HepG2 (cell line): Measurements from ENCODE around the gene PAX7. TPM values are rescaled to one million over a fixed set of nuclear protein-coding genes. Genes with fewer than 3 reads are reported as not detected.

Experiments used
- ATAC-seq: fragments of 200-7000 bp; cut with Tn5 transposase; 3 replicates; pipeline ENCODE4 v1.9.1; 2020; ENCODE audit warnings: mild to moderate bottlenecking, moderate library complexity
- BruUV-seq: library from RNA; stranded (reverse); fragments of 400-500 nt; replicated peaks from 2 replicates; lab custom pipeline; 2021; lab: Mats Ljungman, UMichigan
- CTCF ChIA-PET: fragments of 300-600 bp; formaldehyde crosslinking; extraction: SDS; loops from one replicate; lab custom pipeline; 2021; ENCODE audit warnings: low total read pairs, inconsistent platforms, low intra/inter-chr PET ratio; lab: Yijun Ruan, JAX
- POLR2A ChIA-PET: fragments of 350-600 bp; sonication (Branson Sonifier 250); formaldehyde crosslinking; loops from one replicate; lab custom pipeline; 2020; ENCODE audit warnings: antibody characterized with exemption, inconsistent platforms; lab: Yijun Ruan, JAX
- DNase-seq: peaks from one replicate; pipeline ENCODE4 v3.0.0-alpha.2; 2015; ENCODE audit warnings: low spot score
- FAIRE-seq: peaks from 3 replicates; lab custom pipeline; 2011; peaks lifted over from hg19 to GRCh38; lab: Jason Lieb, UNC
- H2AFZ ChIP-seq: one replicate; pipeline ENCODE4 v1.6.1; 2011; ENCODE audit warnings: low read length, inconsistent platforms
- H3K27ac ChIP-seq: fragments of 300-600 bp; 3 replicates; pipeline ENCODE4 v1.8.0; 2011; ENCODE audit warnings: mixed run types, mild to moderate bottlenecking, mixed read lengths, low read length, inconsistent platforms; ENCODE audit not compliant: insufficient read depth; ENCODE audit errors: extremely low read length
- H3K27me3 ChIP-seq, 2 experiments: fragments of 200-600 bp in 1 of 2; 2 replicates in 1 of 2; 3 replicates in 1 of 2; pipeline versions ENCODE4 v1.6.0 to v1.8.0; 2011; ENCODE audit warnings: low read length in 2 of 2, mild to moderate bottlenecking in 2 of 2, moderate library complexity in 2 of 2, inconsistent platforms in 1 of 2; ENCODE audit not compliant: insufficient read depth in 2 of 2, control insufficient read depth in 1 of 2
- H3K36me3 ChIP-seq, 2 experiments: fragments of 200-600 bp in 1 of 2; replicated peaks in 1 of 2; 2 replicates in 1 of 2; 3 replicates in 1 of 2; pipeline versions ENCODE4 v1.5.1 to v1.8.0; 2011; ENCODE audit warnings: low read length in 2 of 2, inconsistent platforms in 1 of 2; ENCODE audit not compliant: insufficient read depth in 2 of 2, control insufficient read depth in 1 of 2
- H3K4me1 ChIP-seq: 2 replicates; pipeline ENCODE4 v1.5.1; 2012; ENCODE audit warnings: low read length, inconsistent platforms; ENCODE audit not compliant: insufficient read depth
- H3K4me2 ChIP-seq: 2 replicates; pipeline ENCODE4 v1.6.0; 2011; ENCODE audit warnings: low read depth, low read length, inconsistent platforms
- H3K4me3 ChIP-seq, 3 experiments: fragments of 200-600 bp in 1 of 3; sonication (generic), shearing (Covaris generic) in 1 of 3; replicated peaks in 1 of 3; 2 replicates each; pipeline ENCODE4 v1.5.1; 2011 to 2016; ENCODE audit warnings: low read length in 3 of 3, inconsistent platforms in 2 of 3, low read depth in 2 of 3, mild to moderate bottlenecking in 2 of 3, control low read depth in 1 of 3, mixed read lengths in 1 of 3; ENCODE audit not compliant: insufficient read depth in 1 of 3
- H3K79me2 ChIP-seq: one replicate; pipeline ENCODE4 v1.6.1; 2011; ENCODE audit warnings: low read length, inconsistent platforms; ENCODE audit not compliant: insufficient read depth
- H3K9ac ChIP-seq: 2 replicates; pipeline ENCODE4 v1.6.0; 2011; ENCODE audit warnings: mild to moderate bottlenecking, low read depth, low read length, inconsistent platforms; ENCODE audit not compliant: insufficient read depth
- H3K9me3 ChIP-seq: 2 replicates; pipeline ENCODE4 v1.5.1; 2012; ENCODE audit warnings: mild to moderate bottlenecking, low read length
- H4K20me1 ChIP-seq: 2 replicates; pipeline ENCODE4 v1.6.0; 2011; ENCODE audit warnings: inconsistent platforms, mild to moderate bottlenecking, low read length, moderate library complexity; ENCODE audit not compliant: insufficient read depth
- CREM ChIP-seq, 2 experiments: sonication (generic) in 1 of 2; formaldehyde crosslinking in 1 of 2; IDR thresholded peaks; 2 replicates each; pipeline versions ENCODE4 v1.4.0 to v1.6.1; 2016 to 2020; ENCODE audit warnings: antibody characterized with exemption in 1 of 2, mild to moderate bottlenecking in 1 of 2, missing genetic modification reagents in 1 of 2
- HMG20B ChIP-seq: conservative IDR thresholded peaks from 2 replicates; pipeline ENCODE4 v1.6.1; 2016; ENCODE audit warnings: missing genetic modification reagents, missing compliant biosample characterization
- HNRNPH1 ChIP-seq: fragments of 200-400 bp; formaldehyde crosslinking; optimal IDR thresholded peaks from 2 replicates; pipeline ENCODE3; 2017; ENCODE audit warnings: mild to moderate bottlenecking, low read depth, low read length
- NFE2 ChIP-seq: sonication (generic); formaldehyde crosslinking; IDR thresholded peaks from 2 replicates; pipeline ENCODE4 v1.4.0; 2020; ENCODE audit warnings: missing genetic modification reagents
- TEAD2 ChIP-seq: sonication (generic); formaldehyde crosslinking; IDR thresholded peaks from 2 replicates; pipeline ENCODE4 v1.9.0; 2021; ENCODE audit warnings: missing genetic modification reagents
- ZFP37 ChIP-seq: sonication (generic); formaldehyde crosslinking; IDR thresholded peaks from 2 replicates; pipeline ENCODE4 v1.4.0; 2020; ENCODE audit warnings: missing genetic modification reagents, borderline replicate concordance
- ZNF558 ChIP-seq: sonication (generic); formaldehyde crosslinking; IDR thresholded peaks from 2 replicates; pipeline ENCODE4 v1.9.0; 2022; ENCODE audit warnings: mild to moderate bottlenecking, missing genetic modification reagents, borderline replicate concordance
- ZNF761 ChIP-seq: sonication (generic); formaldehyde crosslinking; conservative IDR thresholded peaks from 2 replicates; pipeline ENCODE4 v1.4.0; 2020; ENCODE audit warnings: mild to moderate bottlenecking, missing genetic modification reagents
- ZNF773 ChIP-seq: sonication (generic); formaldehyde crosslinking; IDR thresholded peaks from 2 replicates; pipeline ENCODE4 v1.4.0; 2020; ENCODE audit warnings: missing genetic modification reagents, borderline replicate concordance
- ZNF781 ChIP-seq: sonication (generic); formaldehyde crosslinking; IDR thresholded peaks from 2 replicates; pipeline ENCODE4 v1.5.1; 2020; ENCODE audit warnings: borderline replicate concordance, mild to moderate bottlenecking, missing genetic modification reagents; ENCODE audit errors: not compliant biosample characterization
- WGBS: methylation state at CpG from one replicate; pipeline ENCODE4 v1.1.6; 2017; ENCODE audit warnings: low lambda C conversion rate; 5-methylcytosine and 5-hydroxymethylcytosine counted together
- in situ Hi-C: cut with HindIII; loops from 2 replicates; pipeline ENCODE4 v1.10.0; 2017; ENCODE audit warnings: low pct_unique_long_range_greater_than_20kb; ENCODE audit not compliant: extremely low pct_ligation_motif_present
- intact Hi-C: fragments of 100-400 bp; cut with micrococcal nuclease; formaldehyde crosslinking; loops from one replicate; pipeline ENCODE4 v1.10.0; 2022; ENCODE audit not compliant: unreplicated experiment
- polyA plus RNA-seq, 8 experiments: library from polyadenylated mRNA; depleted of rRNA in 3 of 8; stranded (reverse) in 7 of 8; unstranded in 1 of 8; fragments of >200 nt; fragmentation: Illumina TruSeq in 4 of 8; extraction: Trizol in 4 of 8; gene quantifications; 2 replicates each; pipeline versions ENCODE4 v1.2.1 to v1.2.3, GENCODE V29; 2011 to 2016; ENCODE audit warnings: low read depth in 4 of 8, missing spikeins in 1 of 8, mixed read lengths in 1 of 8; ENCODE audit not compliant: insufficient read depth in 1 of 8
- total RNA-seq, 5 experiments: library from RNA; depleted of rRNA; stranded (reverse); fragments of >200 nt; fragmentation: Illumina TruSeq; extraction: Trizol; gene quantifications; 2 replicates each; pipeline ENCODE4 v1.2.3, GENCODE V29; 2016; ENCODE audit warnings: low read depth in 1 of 5
- TF ChIP-seq, protein P1 (sequence below): sonication (generic); formaldehyde crosslinking; IDR thresholded peaks from 2 replicates; pipeline ENCODE4 v1.4.0; 2020; ENCODE audit warnings: low read depth, mild to moderate bottlenecking, missing genetic modification reagents
- TF ChIP-seq, protein P2 (sequence below): sonication (generic); IDR thresholded peaks from 2 replicates; pipeline ENCODE4 v1.6.1; 2016; ENCODE audit warnings: low read depth, borderline replicate concordance

PAX7 gene
- total and polyA plus RNA-seq, 2 of the 13 experiments (the other 11 are each of a cell fraction or from before 2014, with no cell fraction given), result not detected

DNA sequence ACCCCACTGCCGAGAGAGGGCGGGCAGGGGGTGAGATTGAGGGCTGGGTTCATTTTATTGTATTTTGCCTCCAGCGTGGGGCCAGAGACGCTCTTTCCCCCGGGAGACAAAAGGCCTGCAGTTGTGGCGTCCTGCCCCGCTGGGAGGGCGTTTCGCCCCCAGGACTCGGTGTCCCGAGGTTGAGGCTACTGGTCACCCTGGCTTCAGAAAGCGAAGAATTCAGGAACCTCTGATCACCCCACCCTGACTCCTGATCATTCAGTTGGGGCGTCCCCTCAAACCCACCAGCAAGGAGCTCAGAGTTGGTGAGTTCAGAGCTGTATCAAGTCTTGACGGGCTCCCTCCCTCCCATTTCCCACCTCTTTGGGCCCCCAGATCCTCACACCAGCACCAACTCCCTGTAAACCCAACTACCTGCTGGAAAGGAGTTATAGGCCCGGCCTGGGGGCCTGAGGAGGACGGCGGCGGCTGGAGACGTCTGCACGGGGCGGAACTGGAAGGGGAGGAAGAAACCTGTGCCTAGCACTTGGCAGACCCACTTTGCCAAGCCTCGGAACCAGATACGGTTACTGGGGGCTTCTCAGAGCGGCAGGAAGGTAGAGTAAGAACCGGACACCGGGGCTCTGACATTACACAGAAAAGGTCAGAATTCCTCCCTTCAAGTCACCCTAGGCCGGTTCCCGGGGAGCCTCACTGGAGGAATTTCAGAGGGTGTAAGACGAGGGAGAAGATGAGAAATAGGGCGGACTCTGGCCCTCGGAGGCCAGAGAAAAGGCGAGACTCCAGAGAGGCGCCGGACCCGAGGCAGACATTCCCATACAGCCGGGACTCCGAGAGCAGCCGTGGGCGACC is 761 bp upstream of the PAX7 start:
- Histone ChIP-seq H3K27ac (no peak overlapping the region), H3K9ac (no peak overlapping the region), H3K27me3 (peaks cover 9 to 89% of the 10 kb centered on the region in 2 experiments), H3K36me3 (no peaks in the 10 kb centered on the region), H3K4me3 (no peak overlapping the region), H2AFZ (no peak overlapping the region), H3K9me3 (no peaks in the 10 kb centered on the region), H3K79me2 (no peaks in the 10 kb centered on the region), H3K4me1 (no peaks in the 10 kb centered on the region), H4K20me1 (no peaks in the 10 kb centered on the region), H3K4me2 (no peak overlapping the region)
- intact Hi-C loops, result no loop called here
- ATAC-seq, result no peak
- POLR2A ChIA-PET, result no interaction called here
- TF ChIP-seq ZNF761 (CRISPR knock-in tag) (no peak), ZNF558 (CRISPR knock-in tag) (no peak), CREM (IDR thresholded peaks at IDR 0.05) (no peak), CREM (CRISPR knock-in tag; IDR thresholded peaks at IDR 0.05) (no peak), ZNF781 (no peak), ZNF773 (CRISPR knock-in tag) (no peak), TEAD2 (CRISPR knock-in tag) (no peak), HMG20B (CRISPR knock-in tag) (no peak), HNRNPH1 (no peak), NFE2 (no peak), ZFP37 (no peak)
- TF ChIP-seq, protein P1, sequence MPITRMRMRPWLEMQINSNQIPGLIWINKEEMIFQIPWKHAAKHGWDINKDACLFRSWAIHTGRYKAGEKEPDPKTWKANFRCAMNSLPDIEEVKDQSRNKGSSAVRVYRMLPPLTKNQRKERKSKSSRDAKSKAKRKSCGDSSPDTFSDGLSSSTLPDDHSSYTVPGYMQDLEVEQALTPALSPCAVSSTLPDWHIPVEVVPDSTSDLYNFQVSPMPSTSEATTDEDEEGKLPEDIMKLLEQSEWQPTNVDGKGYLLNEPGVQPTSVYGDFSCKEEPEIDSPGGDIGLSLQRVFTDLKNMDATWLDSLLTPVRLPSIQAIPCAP (CRISPR knock-in tag), result no peak
- TF ChIP-seq, protein P2, sequence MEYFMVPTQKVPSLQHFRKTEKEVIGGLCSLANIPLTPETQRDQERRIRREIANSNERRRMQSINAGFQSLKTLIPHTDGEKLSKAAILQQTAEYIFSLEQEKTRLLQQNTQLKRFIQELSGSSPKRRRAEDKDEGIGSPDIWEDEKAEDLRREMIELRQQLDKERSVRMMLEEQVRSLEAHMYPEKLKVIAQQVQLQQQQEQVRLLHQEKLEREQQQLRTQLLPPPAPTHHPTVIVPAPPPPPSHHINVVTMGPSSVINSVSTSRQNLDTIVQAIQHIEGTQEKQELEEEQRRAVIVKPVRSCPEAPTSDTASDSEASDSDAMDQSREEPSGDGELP, result no peak
- 27% methylated on average over 27 of the region's 39 CpGs for WGBS
- no TSS peak for BruUV-seq
- CTCF ChIA-PET, result no interaction called here
- in situ Hi-C loops, result no loop called here
- FAIRE-seq, result no peak
- no peak for DNase-seq
